ENCODE data around the gene GGCX.
"Not testable (repeated sequence)": the region's sequence is repeated elsewhere in the genome, so short reads cannot be mapped to it uniquely, and the experiment has no call there.

Gene GGCX

GRCh38 chr2:85561280-85562212 is at the start of gene GGCX:
Gene GGCX (minus strand): TSS chr2:85561493. CDS start chr2:85561428, 65 bp downstream.
- DNase-seq (ENCODE audit: low read depth in 3 of 3, low spot score in 1 of 3), result peak; percentile 81 to 89 (median 87)

- DNase-seq (ENCODE audit: low read depth in 3 of 3, low spot score in 1 of 3), result no peak
These were observed 46.2 kb upstream of the GGCX start for GRCh38 chr2:85607268-85608215.

GRCh38 chr2:85606116-85606455 is 44.8 kb upstream of the GGCX start:
- no peak for DNase-seq (ENCODE audit: low read depth in 3 of 3, low spot score in 1 of 3)

- no peak for DNase-seq (ENCODE audit: low read depth in 3 of 3, low spot score in 1 of 3)
These were observed 44.3 kb upstream of the GGCX start for GRCh38 chr2:85605406-85606115.

GRCh38 chr2:85604568-85605339 is 43.5 kb upstream of the GGCX start:
- no peak for DNase-seq (ENCODE audit: low read depth in 3 of 3, low spot score in 1 of 3)

GRCh38 chr2:85604133-85604444 is 42.8 kb upstream of the GGCX start:
- not testable (repeated sequence) for DNase-seq (ENCODE audit: low read depth in 3 of 3, low spot score in 1 of 3)

- DNase-seq (ENCODE audit: low read depth in 3 of 3, low spot score in 1 of 3), result peak; percentile 56 to 85 (median 73)
These were observed 41.4 kb upstream of the GGCX start, which contains the start of gene TMEM150A for GRCh38 chr2:85602476-85603234. Gene TMEM150A (minus strand): TSS chr2:85602698. CDS start chr2:85601948, 750 bp downstream.

- DNase-seq (ENCODE audit: low read depth in 3 of 3, low spot score in 1 of 3), result no peak
These were observed 40.6 kb upstream of the GGCX start for GRCh38 chr2:85601771-85602475.

- no peak for DNase-seq (ENCODE audit: low read depth in 3 of 3, low spot score in 1 of 3)
These were observed 39.9 kb upstream of the GGCX start for GRCh38 chr2:85600951-85601770.

GRCh38 chr2:85600235-85600575 is 38.9 kb upstream of the GGCX start:
- DNase-seq (ENCODE audit: low read depth in 3 of 3, low spot score in 1 of 3), result no peak

- no peak for DNase-seq (ENCODE audit: low read depth in 3 of 3, low spot score in 1 of 3)
These were observed 38.4 kb upstream of the GGCX start for GRCh38 chr2:85599468-85600234.

GRCh38 chr2:85598594-85599340 is 37.5 kb upstream of the GGCX start:
- no peak for DNase-seq (ENCODE audit: low read depth in 3 of 3, low spot score in 1 of 3)

- no peak for DNase-seq (ENCODE audit: low read depth in 3 of 3, low spot score in 1 of 3)
These were observed 35.9 kb upstream of the GGCX start for GRCh38 chr2:85597241-85597640.

GRCh38 chr2:85596486-85597143 is 35.3 kb upstream of the GGCX start:
- no peak for DNase-seq (ENCODE audit: low read depth in 3 of 3, low spot score in 1 of 3)

GRCh38 chr2:85596026-85596333 is 34.7 kb upstream of the GGCX start:
- no peak for DNase-seq (ENCODE audit: low read depth in 3 of 3, low spot score in 1 of 3)

- DNase-seq (ENCODE audit: low read depth in 3 of 3, low spot score in 1 of 3), result peak; percentile 69 to 78 (median 77)
These were observed 34.2 kb upstream of the GGCX start, which contains the start of gene RNF181 for GRCh38 chr2:85595301-85596025. Gene RNF181 (plus strand): TSS chr2:85595745. CDS start chr2:85595764, 19 bp downstream.
